Gastrocnemius medialis (tissue), 4 donors: ENCODE measurements around the gene DAGLA.

Source experiments
- CTCF ChIP-seq, 5 experiments: fragments of 450-650 bp in 3 of 5; fragments of 200-600 bp in 2 of 5; sonication (generic) in 2 of 5; IDR thresholded peaks in 4 of 5; conservative IDR thresholded peaks in 1 of 5; 1 replicate in 4 of 5; 2 replicates in 1 of 5; pipeline ENCODE4 v1.5.1; 2016 to 2019; ENCODE audit warnings: antibody characterized with exemption in 5 of 5, mild to moderate bottlenecking in 3 of 5, moderate library complexity in 3 of 5
- POLR2A ChIP-seq, 2 donors: fragments of 450-650 bp; IDR thresholded peaks; one replicate each; pipeline ENCODE4 v1.6.1; 2017; ENCODE audit warnings: antibody characterized with exemption in 2 of 2, mild to moderate bottlenecking in 2 of 2, moderate library complexity in 2 of 2

DNA sequence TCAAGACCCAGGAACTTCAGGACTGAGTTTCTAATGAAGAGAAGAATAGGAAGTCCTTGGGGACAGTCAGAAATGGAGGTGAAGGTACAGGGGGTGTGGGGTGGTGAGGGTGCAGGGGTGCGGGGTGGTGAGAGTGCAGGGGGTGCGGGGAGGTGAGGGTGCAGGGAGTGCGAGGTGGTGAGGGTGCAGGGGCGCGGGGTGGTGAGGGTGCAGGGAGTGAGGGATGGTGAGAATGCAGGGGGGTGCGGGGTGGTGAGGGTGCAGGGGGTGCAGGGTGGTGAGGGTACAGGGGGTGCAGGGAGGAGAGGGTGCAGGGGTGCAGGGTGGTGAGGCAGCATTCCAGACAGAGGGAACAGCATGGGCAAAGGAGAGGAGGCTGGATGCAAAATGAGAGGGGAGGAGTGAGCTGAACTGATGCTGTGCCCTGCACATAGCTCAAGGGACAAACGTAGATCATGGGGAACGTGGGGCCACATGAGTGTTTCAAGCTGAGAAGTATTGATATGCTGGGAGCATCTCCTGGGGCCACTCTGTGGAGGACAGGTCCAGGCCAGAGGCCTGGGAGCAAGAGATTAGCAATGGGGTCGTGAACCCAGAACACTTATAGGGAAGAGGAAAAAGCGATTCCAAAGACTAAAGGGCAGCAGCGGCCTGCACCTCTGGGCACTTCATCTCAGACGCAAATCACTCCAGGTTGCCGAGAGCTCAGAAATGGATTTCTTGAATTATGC, 23.7 kb upstream of the DAGLA start:
- TF ChIP-seq POLR2A (IDR thresholded peaks at IDR 0.05) (no peak), CTCF (IDR thresholded peaks at IDR 0.05 in 4 of 5, conservative IDR thresholded peaks at IDR 0.05 in 1 of 5) (no peak)
